RWPE2 (cell line): ENCODE measurements around the gene EEIG1.
A peak's percentile ranks its signal among the peaks of the same experiment; 100 is the strongest.

Experiments used
- ATAC-seq: fragments of 200-7000 bp; cut with Tn5 transposase; 3 replicates; pipeline ENCODE4 v1.9.1; 2021; ENCODE audit warnings: low read depth
- DNase-seq: peaks from one replicate; pipeline ENCODE4 v3.0.0-alpha.2; 2020; ENCODE audit warnings: low spot score
- H3K27ac ChIP-seq: fragments of 450-650 bp; 2 replicates; pipeline ENCODE4 v1.5.1; 2017; ENCODE audit warnings: mild to moderate bottlenecking; ENCODE audit not compliant: poor library complexity, severe bottlenecking
- H3K27me3 ChIP-seq: fragments of 250-450 bp; sonication (Bioruptor Pico); 2 replicates; pipeline ENCODE4 v1.5.1; 2021; ENCODE audit warnings: mild to moderate bottlenecking, moderate library complexity; ENCODE audit not compliant: insufficient read depth, poor library complexity, severe bottlenecking
- H3K36me3 ChIP-seq: fragments of 250-450 bp; sonication (Bioruptor Pico); 2 replicates; pipeline ENCODE4 v1.5.1; 2020; ENCODE audit warnings: low read depth, mild to moderate bottlenecking, moderate library complexity
- H3K4me1 ChIP-seq: fragments of 250-450 bp; sonication (Bioruptor Pico); 2 replicates; pipeline ENCODE4 v1.5.1; 2021; ENCODE audit warnings: mild to moderate bottlenecking, moderate library complexity; ENCODE audit not compliant: insufficient read depth, poor library complexity, severe bottlenecking
- H3K4me3 ChIP-seq: fragments of 250-450 bp; sonication (Bioruptor Pico); 2 replicates; pipeline ENCODE4 v1.5.1; 2021; ENCODE audit warnings: mild to moderate bottlenecking, moderate library complexity; ENCODE audit not compliant: severe bottlenecking
- H3K9me3 ChIP-seq: fragments of 250-450 bp; sonication (Bioruptor Pico); 2 replicates; pipeline ENCODE4 v1.5.1; 2021; ENCODE audit warnings: mild to moderate bottlenecking, moderate library complexity; ENCODE audit not compliant: severe bottlenecking
- CTCF ChIP-seq: fragments of 450-650 bp; IDR thresholded peaks from one replicate; pipeline ENCODE4 v1.5.1; 2017; ENCODE audit warnings: mild to moderate bottlenecking, moderate library complexity; ENCODE audit not compliant: poor library complexity, severe bottlenecking

EEIG1 gene

GRCh38 chr9:127991017-127991756 is 10.4 kb upstream of the EEIG1 start:
- no peaks in the 10 kb centered on the region for H3K27me3 ChIP-seq
- no peaks in the 10 kb centered on the region for H3K4me1 ChIP-seq
- ATAC-seq = peak; percentile 49; the same call in 2 of the 3 replicates
- H3K4me3 ChIP-seq = no peak overlapping the region
- no peak for DNase-seq
- no peaks in the 10 kb centered on the region for H3K9me3 ChIP-seq
- H3K36me3 ChIP-seq = no peaks in the 10 kb centered on the region
- no peak for TF ChIP-seq CTCF
- H3K27ac ChIP-seq = no peak overlapping the region

GRCh38 chr9:127990554-127990953 is 9.8 kb upstream of the EEIG1 start:
- H3K27ac ChIP-seq = no peak overlapping the region
- DNase-seq (no peak), ATAC-seq (no peak)
- H3K4me3 ChIP-seq = no peak overlapping the region
- no peaks in the 10 kb centered on the region for H3K27me3 ChIP-seq
- no peaks in the 10 kb centered on the region for H3K4me1 ChIP-seq
- H3K9me3 ChIP-seq = no peaks in the 10 kb centered on the region
- TF ChIP-seq CTCF = no peak
- no peaks in the 10 kb centered on the region for H3K36me3 ChIP-seq

- H3K4me3 ChIP-seq = no peak overlapping the region
- H3K27me3 ChIP-seq = no peaks in the 10 kb centered on the region
- no peaks in the 10 kb centered on the region for H3K36me3 ChIP-seq
- no peak for TF ChIP-seq CTCF
- no peak overlapping the region for H3K27ac ChIP-seq
- no peak for DNase-seq
- H3K4me1 ChIP-seq = no peaks in the 10 kb centered on the region
- ATAC-seq = no peak
- no peaks in the 10 kb centered on the region for H3K9me3 ChIP-seq
Measured at GRCh38 chr9:127989094-127989493, 8.3 kb upstream of the EEIG1 start.

- ATAC-seq = peak; percentile 85
- Histone ChIP-seq H3K4me3 (no peak overlapping the region), H3K36me3 (no peaks in the 10 kb centered on the region), H3K4me1 (no peaks in the 10 kb centered on the region), H3K27ac (no peak overlapping the region), H3K27me3 (no peaks in the 10 kb centered on the region), H3K9me3 (no peaks in the 10 kb centered on the region)
- DNase-seq = no peak
- no peak for TF ChIP-seq CTCF
Measured at GRCh38 chr9:127987103-127987614, 6.4 kb upstream of the EEIG1 start.

GRCh38 chr9:127985011-127985410 is 4.2 kb upstream of the EEIG1 start:
- TF ChIP-seq CTCF = no peak
- no peaks in the 10 kb centered on the region for H3K4me1 ChIP-seq
- H3K27ac ChIP-seq = no peak overlapping the region

More at GRCh38 chr9:127985011-127985410, 4.2 kb upstream of the EEIG1 start:
- ATAC-seq (no peak), DNase-seq (no peak)
- no peaks in the 10 kb centered on the region for H3K36me3 ChIP-seq
- no peaks in the 10 kb centered on the region for H3K9me3 ChIP-seq
- H3K4me3 ChIP-seq = no peak overlapping the region
- H3K27me3 ChIP-seq = no peaks in the 10 kb centered on the region
